Measurements from ENCODE around the gene AFF2.
A peak's percentile ranks its signal among the peaks of the same experiment; 100 is the strongest.

AFF2 gene

GRCh38 chrX:148495176-148495575 lies 5.2 kb upstream of the AFF2 start:
- no peak for TF ChIP-seq CTCF (conservative IDR thresholded peaks at IDR 0.05; ENCODE audit: low read length)
- H3K4me3 ChIP-seq (ENCODE audit: low read length), result no peak overlapping the region
- DNase-seq (ENCODE audit: low read depth), result no peak

- H3K4me3 ChIP-seq (ENCODE audit: low read length), result no peak overlapping the region
- DNase-seq (ENCODE audit: low read depth), result no peak
- TF ChIP-seq CTCF (conservative IDR thresholded peaks at IDR 0.05; ENCODE audit: low read length), result no peak
Measured at GRCh38 chrX:148498067-148498466, 2.4 kb upstream of the AFF2 start.

GRCh38 chrX:148499638-148500422 lies 587 bp upstream of the AFF2 start:
- no peak for TF ChIP-seq CTCF (conservative IDR thresholded peaks at IDR 0.05; ENCODE audit: low read length)
- no peak for DNase-seq (ENCODE audit: low read depth)
- H3K4me3 ChIP-seq (ENCODE audit: low read length), result peak overlapping the region; percentile 52

- H3K4me3 ChIP-seq (ENCODE audit: low read length), result peak overlapping the region; percentile 60
- no peak for TF ChIP-seq CTCF (conservative IDR thresholded peaks at IDR 0.05; ENCODE audit: low read length)
- no peak for DNase-seq (ENCODE audit: low read depth)
Measured at GRCh38 chrX:148501386-148502066, 1.1 kb downstream of the AFF2 start.

- TF ChIP-seq CTCF (conservative IDR thresholded peaks at IDR 0.05; ENCODE audit: low read length), result no peak
- no peak for DNase-seq (ENCODE audit: low read depth)
- no peak overlapping the region for H3K4me3 ChIP-seq (ENCODE audit: low read length)
Measured at GRCh38 chrX:148504506-148504905, 4.1 kb downstream of the AFF2 start.

- DNase-seq (ENCODE audit: low read depth), result peak; percentile 25
- no peak overlapping the region for H3K4me3 ChIP-seq (ENCODE audit: low read length)
- no peak for TF ChIP-seq CTCF (conservative IDR thresholded peaks at IDR 0.05; ENCODE audit: low read length)
Measured at GRCh38 chrX:148507418-148507817, 7.0 kb downstream of the AFF2 start.

GRCh38 chrX:148512453-148512852 lies 12.0 kb downstream of the AFF2 start:
- no peak for DNase-seq (ENCODE audit: low read depth)
- no peak overlapping the region for H3K4me3 ChIP-seq (ENCODE audit: low read length)
- TF ChIP-seq CTCF (conservative IDR thresholded peaks at IDR 0.05; ENCODE audit: low read length), result no peak
